H7 (cell line): Measurements from ENCODE around the gene NCK2. TPM values are rescaled to one million over a fixed set of nuclear protein-coding genes. Genes with fewer than 3 reads are reported as not detected.
A peak's percentile ranks its signal among the peaks of the same experiment; 100 is the strongest.

Experiments used
- DNase-seq: peaks from one replicate; pipeline ENCODE4 v3.0.0; 2012
- H3K27me3 ChIP-seq: 2 replicates; pipeline ENCODE4 v1.6.0; 2011; ENCODE audit warnings: mild to moderate bottlenecking, low read length; ENCODE audit not compliant: control insufficient read depth, insufficient read depth
- H3K36me3 ChIP-seq: replicated peaks from 2 replicates; pipeline ENCODE4 v1.5.1; 2011; ENCODE audit warnings: low read length; ENCODE audit not compliant: control insufficient read depth, insufficient read depth
- H3K4me3 ChIP-seq: 2 replicates; pipeline ENCODE4 v1.5.1; 2011; ENCODE audit warnings: low read depth, mild to moderate bottlenecking, control low read depth, low read length, moderate library complexity; ENCODE audit not compliant: insufficient read depth
- total RNA-seq: library from RNA; depleted of rRNA; stranded (reverse); fragments of >200 nt; shearing (Covaris generic); gene quantifications from 2 replicates; pipeline ENCODE4 v1.2.3, GENCODE V29; 2014

The NCK2 gene
- total RNA-seq, 1 experiment from 2014 or later = 69.8 TPM

DNA sequence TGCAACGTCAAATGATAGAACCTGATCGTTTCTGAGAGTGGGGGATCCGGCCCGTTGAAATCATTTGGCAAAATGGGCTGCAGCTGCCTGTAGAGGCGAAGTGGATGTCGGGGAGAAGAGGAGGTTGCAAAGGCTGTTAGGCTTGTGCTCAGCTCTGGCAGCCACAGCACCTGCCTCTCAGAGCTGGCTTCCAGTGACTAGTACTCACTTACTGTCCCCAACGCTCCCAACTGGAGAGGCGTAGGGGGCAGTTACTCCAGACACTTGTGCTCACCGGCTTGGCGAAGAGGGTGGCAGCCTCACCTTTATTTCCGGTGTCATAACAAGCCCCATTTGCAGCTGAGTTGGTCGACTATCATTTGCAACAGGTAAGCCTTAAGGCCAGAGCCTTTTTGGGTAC, 37.9 kb downstream of the NCK2 start:
- no peaks in the 10 kb centered on the region for H3K27me3 ChIP-seq
- DNase-seq = no peak
- no peaks in the 10 kb centered on the region; the same call in 1 of the 2 replicates for H3K36me3 ChIP-seq
- H3K4me3 ChIP-seq = no peak overlapping the region

DNA sequence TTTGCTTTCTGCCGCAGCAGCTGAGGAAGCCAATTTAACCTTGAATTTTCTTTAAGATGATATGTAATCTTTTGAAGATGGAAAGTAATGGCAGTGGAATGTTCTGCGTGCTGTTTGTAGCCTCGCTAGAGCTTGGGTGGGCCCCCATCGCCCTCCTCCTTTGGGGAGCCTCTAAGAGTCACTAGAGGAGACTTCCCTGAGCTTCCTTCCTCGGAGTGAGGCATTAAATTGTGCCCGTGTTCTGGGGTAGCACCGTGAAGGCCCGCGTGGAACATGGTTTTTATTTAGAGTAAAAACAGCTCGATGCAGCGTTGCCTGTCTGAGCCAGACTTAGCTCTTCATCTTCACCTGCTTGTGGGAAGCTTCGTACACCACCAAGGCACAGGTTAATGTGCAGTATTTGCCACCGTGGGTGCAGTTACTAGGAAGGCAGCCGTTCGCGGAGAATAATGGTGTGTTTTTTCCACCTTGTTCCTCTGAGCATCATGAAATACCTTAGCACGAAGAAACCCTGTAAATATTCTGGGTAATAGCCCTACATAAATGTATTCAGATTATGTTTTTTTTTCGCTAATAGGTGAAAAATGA, 38.5 kb downstream of the NCK2 start:
- H3K36me3 ChIP-seq = no peaks in the 10 kb centered on the region; the same call in 1 of the 2 replicates
- no peak overlapping the region for H3K4me3 ChIP-seq
- DNase-seq = no peak
- no peaks in the 10 kb centered on the region for H3K27me3 ChIP-seq

- Histone ChIP-seq H3K36me3 (no peaks in the 10 kb centered on the region; the same call in 1 of the 2 replicates), H3K27me3 (no peaks in the 10 kb centered on the region), H3K4me3 (no peak overlapping the region)
- no peak for DNase-seq
Measured at GRCh38 chr2:105783972-105784371, 39.3 kb downstream of the NCK2 start.

GRCh38 chr2:105784589-105784988, 39.9 kb downstream of the NCK2 start:
- Histone ChIP-seq H3K27me3 (no peaks in the 10 kb centered on the region), H3K36me3 (no peaks in the 10 kb centered on the region; the same call in 1 of the 2 replicates), H3K4me3 (no peak overlapping the region)
- DNase-seq = no peak

DNA sequence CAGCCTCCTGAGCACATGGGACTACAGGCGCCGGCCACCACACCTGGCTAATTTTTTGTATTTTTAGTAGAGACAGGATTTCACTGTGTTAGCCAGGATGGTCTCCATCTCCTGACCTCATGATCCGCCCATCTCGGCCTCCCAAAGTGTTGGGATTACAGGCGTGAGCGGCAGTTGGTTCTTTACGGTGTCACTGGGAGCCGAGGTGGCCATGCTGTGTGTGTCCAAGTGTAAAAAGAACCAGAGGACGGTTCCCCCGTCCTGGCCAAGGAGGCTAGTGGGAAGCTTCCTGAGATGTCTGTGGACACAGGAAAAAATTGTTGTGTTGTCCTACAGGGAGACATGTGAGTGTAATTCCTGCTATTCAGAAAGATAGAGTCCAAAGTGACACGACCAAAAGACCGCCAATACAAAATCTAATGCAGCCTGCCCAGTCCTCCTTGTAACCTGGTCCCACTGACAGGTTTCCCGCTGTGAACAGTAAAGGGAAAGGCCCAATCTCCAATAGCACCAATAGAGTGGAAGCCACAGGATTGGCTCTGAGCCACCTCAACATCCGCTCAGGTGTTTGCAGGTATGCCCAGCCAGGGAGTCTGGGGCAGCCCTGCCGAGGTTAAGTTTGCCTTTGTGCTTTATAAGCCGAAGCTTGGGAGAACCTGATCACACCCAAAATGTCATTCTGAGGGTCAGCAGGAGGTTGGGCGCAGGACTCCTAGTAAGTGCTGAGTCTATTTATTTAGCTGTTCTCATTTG, 40.6 kb downstream of the NCK2 start:
- no peak for DNase-seq
- H3K4me3 ChIP-seq = no peak overlapping the region
- no peaks in the 10 kb centered on the region for H3K27me3 ChIP-seq
- no peaks in the 10 kb centered on the region; the same call in 1 of the 2 replicates for H3K36me3 ChIP-seq

GRCh38 chr2:105786231-105787230, 41.8 kb downstream of the NCK2 start:
- DNase-seq = no peak
- H3K36me3 ChIP-seq = no peaks in the 10 kb centered on the region; the same call in 1 of the 2 replicates
- no peaks in the 10 kb centered on the region for H3K27me3 ChIP-seq
- H3K4me3 ChIP-seq = no peak overlapping the region

DNA sequence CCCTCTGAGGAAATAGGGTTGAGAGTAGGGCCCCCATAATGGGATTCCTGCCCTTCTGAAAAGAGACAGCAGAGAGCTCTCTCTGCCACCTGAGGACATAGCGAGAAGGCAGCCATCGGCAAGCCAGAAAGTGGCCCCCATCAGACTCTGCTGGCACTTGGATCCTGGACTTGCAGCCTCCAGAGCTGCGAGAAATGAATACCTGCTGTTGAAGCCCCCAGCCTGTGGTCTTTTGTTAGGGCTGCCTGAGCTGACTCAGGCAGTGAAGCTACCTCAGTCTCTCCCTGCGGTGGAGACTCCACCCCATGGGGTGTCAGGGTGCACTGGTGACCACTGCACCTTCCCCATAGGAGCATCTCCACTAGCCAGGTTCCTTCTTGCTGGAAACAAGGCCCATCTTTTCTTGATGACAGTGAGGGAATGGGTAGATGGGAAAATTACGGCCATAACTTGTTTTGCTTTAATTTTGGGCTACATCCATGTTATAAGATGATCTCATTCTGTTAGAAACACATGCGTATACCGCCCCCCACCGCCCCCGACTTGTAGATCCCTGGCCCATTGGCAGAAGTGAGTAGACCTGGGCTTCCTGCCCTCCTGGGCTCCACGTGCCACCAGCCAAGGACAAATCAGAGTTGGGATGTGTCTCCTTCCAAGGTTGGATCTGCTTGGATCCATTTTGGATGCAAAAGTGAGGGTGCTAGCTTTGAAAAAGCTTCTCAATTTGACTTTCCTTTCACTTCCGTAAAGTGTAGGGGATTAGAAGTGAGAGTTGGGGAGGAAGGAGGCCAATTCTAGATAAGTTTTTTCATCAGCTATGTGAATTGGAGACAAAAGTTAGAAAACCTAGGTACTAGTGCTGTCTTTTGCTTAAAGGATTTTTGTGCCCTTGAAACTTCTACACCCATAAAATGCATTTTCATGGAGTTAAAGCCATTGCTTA, 42.9 kb downstream of the NCK2 start:
- Histone ChIP-seq H3K4me3 (no peak overlapping the region), H3K36me3 (no peaks in the 10 kb centered on the region; the same call in 1 of the 2 replicates), H3K27me3 (no peaks in the 10 kb centered on the region)
- DNase-seq = peak; percentile 77

GRCh38 chr2:105788670-105789290, 44.1 kb downstream of the NCK2 start:
- DNase-seq = no peak
- no peaks in the 10 kb centered on the region for H3K36me3 ChIP-seq
- H3K27me3 ChIP-seq = no peaks in the 10 kb centered on the region
- no peak overlapping the region for H3K4me3 ChIP-seq

GRCh38 chr2:105789745-105790460, 45.2 kb downstream of the NCK2 start:
- DNase-seq = no peak

GRCh38 chr2:105790461-105791149, 45.9 kb downstream of the NCK2 start:
- no peak overlapping the region for H3K4me3 ChIP-seq
- no peaks in the 10 kb centered on the region for H3K27me3 ChIP-seq
- H3K36me3 ChIP-seq = no peaks in the 10 kb centered on the region
- DNase-seq = no peak

More at GRCh38 chr2:105789745-105790460, 45.2 kb downstream of the NCK2 start:
- H3K4me3 ChIP-seq = no peak overlapping the region
- no peaks in the 10 kb centered on the region for H3K27me3 ChIP-seq
- H3K36me3 ChIP-seq = no peaks in the 10 kb centered on the region

- Histone ChIP-seq H3K4me3 (no peak overlapping the region), H3K27me3 (no peaks in the 10 kb centered on the region), H3K36me3 (no peaks in the 10 kb centered on the region)
- DNase-seq = no peak
Measured at GRCh38 chr2:105791229-105791628, 46.5 kb downstream of the NCK2 start.

DNA sequence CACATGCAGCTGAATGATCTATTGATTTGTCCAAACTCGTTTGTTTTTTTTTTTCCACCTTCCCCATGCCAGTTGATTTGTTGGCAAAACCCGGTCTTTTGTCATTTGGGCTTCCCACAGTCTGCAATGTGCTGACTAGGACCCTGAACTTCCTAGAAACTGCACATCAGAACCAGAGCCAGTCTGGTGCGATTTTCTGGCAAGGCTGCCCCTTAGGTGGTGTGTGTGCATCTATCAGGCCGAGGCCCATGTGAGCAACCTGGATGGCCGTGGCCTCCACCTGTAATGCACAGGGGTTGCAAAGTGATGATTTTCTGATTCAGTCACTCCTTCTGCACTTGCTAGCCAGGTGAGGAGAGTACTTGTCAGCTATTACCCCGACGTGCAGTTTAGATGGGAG, 47.8 kb downstream of the NCK2 start:
- Histone ChIP-seq H3K36me3 (no peaks in the 10 kb centered on the region), H3K4me3 (no peak overlapping the region), H3K27me3 (no peaks in the 10 kb centered on the region)
- no peak for DNase-seq
